ENCODE data around the gene SEC16A. TPM values are rescaled to one million over a fixed set of nuclear protein-coding genes. Genes with fewer than 3 reads are reported as not detected.

SEC16A gene
- polyA plus RNA-seq, 4 donors: 50.7 to 72.4 (median 60.7) TPM

DNA sequence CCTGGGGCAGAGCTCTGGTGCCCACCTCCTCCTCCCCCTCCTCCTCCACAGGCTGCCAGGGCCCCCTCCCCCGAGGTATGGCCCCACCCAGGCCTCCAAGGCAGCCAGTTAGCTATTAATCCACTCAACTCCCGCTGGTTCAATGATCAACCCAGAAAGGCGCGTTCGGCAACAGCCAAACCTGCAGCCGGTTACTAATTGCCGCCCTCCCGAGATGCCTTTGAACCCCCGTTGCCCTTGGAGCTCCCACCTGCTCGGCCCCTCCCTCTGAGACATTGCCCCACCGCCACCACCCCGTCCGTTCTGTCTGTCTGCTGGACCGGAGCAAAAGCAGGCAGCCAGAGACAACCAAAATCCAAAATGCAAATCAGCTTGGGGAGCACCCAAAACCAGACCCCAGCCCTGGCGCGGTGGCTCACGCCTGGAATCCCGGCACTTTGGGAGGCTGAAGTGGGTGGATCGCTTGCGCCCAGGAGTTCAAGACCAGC is 37.3 kb upstream of the SEC16A start:
- DNase-seq (ENCODE audit: low read depth in 4 of 4, low spot score in 3 of 4): peak in 3 of 4 donors; percentile 65 to 76 (median 67)

DNA sequence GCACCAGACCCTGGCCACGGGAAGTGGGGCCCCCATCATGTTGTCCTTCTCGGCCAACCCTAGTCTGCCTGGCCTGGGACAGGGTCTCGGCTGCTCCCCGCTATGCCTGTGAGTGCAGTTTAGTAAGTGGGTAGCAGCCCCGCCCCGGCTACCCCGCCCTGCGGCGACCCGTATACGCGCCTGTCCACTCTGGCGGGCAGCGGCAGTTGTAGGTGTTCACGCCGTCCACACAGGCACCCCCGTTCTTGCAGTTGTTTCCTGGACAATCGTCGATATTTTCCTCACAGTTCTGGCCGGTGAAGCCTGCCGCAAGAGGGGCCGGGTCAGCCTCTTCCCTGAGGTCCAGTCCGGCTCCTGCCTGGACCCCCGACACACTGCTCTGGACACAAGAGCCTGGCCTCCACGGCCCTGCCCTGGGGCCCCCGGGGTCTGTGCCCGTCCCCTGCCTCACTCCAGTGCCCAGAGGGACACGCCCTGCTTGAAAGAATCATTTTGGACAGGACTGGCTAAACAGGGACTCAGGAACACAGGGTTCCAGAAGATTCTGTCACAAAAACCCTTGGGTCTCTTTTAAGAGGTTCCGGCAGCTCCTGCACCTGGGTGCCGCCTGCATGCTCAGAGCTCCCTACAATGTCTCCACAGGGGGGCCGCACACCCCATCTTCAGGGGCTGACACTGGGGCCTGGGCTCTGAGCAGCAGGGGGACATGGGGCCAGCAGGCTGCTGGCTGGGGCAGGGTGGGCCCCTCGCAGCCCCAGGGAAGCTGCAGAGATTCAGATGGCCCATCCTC is 36.6 kb upstream of the SEC16A start:
- no peak for DNase-seq (ENCODE audit: low read depth in 4 of 4, low spot score in 3 of 4)

DNA sequence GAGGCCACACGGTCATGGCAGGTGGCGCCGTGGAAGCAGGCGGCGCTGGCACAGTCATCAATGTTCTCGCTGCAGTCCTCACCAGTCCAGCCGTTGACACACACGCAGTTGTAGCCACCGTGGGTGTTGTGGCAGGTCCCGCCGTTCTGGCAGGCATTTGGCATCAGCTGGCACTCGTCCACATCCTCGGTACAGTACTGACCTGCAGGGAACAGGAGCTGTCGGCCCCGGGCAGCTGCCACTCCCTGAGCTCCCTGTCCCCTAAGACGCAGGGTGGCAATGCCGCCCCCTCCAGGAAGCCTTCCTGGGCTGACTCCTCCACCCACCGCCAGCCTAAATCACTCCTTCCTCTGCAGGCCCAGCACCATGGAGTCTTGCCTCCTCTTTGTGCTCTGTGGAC is 35.8 kb upstream of the SEC16A start:
- DNase-seq (ENCODE audit: low read depth in 4 of 4, low spot score in 3 of 4): no peak

DNA sequence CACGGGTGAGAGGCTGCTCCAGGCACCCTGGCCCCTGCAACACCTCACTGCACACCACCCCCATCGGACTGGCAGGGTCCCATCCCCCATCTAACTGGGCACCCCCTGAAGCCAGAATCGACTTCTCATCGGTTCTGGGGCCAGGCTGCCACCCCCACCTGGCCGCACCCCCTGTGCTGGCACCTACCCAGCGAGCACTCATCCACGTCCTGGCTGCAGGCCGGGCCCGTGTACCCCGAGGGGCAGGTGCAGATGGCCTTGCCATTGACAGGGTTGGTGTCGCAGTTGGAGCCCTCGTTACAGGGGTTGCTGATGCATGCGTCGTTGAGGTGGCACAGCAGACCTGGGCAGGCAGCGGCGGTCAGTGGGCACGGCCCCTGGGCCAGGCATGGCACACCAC is 35.1 kb upstream of the SEC16A start:
- no peak for DNase-seq (ENCODE audit: low read depth in 4 of 4, low spot score in 3 of 4)

GRCh38 chr9:136517012-136517743 is 34.3 kb upstream of the SEC16A start:
- no peak for DNase-seq (ENCODE audit: low read depth in 4 of 4, low spot score in 3 of 4)

DNA sequence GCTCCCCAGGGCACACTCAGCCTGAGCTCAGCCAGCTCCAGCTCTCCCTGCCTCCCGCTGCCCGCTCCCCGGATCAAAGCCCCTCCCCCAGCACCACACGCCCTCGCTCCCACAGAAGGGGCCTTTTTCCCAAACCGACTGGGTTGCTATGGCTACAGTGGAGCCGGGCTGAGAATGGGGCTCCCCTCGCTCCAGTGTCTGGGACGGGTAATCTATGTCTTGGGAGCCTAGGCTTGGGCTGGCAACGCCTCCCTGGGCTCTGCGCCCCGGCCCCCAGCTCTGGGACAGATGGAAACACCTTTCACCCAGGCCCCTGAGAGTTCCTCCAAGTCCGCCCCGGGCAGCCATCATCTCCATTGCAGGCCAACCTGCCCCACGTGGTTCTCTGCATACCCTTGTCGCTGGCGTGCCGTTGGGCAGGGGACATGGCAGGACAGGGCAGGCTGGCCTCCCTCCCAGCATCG is 33.4 kb upstream of the SEC16A start:
- no peak for DNase-seq (ENCODE audit: low read depth in 4 of 4, low spot score in 3 of 4)

DNA sequence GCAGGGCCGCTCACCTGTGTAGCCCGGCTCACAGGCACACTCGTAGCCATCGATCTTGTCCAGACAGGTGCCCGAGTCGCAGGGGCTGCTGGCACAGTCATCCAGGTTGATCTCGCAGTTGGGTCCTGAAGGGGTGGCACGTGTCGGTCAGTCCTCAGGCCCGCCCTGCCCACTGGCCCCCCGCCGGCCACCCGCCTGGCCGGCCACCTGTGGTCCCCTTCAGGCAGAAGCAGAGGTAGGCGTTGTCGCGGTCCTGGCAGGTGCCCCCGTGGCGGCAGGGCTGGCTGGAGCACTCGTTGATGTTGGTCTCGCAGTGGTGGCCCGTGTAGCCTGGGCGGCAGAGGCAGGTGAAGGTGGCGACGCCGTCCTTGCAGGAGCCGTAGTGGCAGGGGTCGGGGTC is 32.4 kb upstream of the SEC16A start:
- no peak for DNase-seq (ENCODE audit: low read depth in 4 of 4, low spot score in 3 of 4)

DNA sequence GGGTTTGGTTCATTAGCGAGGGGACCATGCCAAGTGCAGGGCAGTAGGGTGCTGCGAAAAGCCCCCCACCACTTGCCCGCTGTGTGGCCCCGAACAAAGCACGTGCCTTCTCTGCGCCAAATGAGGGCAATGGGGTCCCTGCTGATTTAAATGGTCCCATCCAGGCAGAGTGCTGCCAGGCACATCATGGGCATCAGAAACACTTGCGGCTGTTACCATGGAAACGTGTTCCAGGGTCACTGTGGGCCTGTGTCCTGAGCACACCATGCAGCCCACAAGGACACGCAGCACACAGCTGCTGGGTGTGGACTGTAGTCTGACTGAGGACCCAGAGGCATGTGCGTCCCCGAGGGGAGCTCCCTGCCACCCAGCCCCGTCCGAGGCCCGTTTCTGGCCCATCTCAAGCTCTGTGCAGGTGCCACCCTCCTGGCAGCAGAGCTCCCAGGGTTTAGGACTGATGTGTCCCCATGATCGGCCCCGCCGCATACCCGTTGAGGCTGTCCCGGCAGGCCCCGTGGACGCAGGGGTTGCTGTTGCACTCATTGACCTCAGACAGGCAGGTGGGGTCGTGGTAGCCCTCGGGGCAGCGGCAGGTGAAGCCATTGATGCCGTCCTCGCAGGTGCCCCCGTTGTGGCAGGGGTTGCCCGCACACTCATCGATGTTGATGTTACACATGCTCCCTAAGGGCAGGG is 31.3 kb upstream of the SEC16A start:
- DNase-seq (ENCODE audit: low read depth in 4 of 4, low spot score in 3 of 4): no peak

DNA sequence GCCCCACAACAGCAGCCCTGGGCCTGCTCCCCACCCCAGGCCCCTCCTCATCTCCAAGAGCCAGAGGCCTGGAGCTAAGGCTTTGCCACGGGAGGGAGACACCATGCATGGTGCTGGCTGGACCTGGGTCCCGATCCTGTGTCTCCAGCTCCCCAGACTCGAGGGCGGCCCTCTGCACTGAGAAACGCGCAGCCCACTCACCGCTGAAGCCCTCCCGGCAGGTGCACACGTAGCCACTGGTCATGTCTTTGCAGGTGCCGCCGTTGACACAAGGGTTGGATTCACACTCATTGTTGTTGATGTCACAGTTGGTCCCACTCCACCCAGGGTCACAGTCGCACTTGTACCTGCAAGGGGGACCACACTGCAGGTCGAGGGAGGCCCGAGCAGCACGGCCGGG is 30.4 kb upstream of the SEC16A start:
- DNase-seq (ENCODE audit: low read depth in 4 of 4, low spot score in 3 of 4): no peak

DNA sequence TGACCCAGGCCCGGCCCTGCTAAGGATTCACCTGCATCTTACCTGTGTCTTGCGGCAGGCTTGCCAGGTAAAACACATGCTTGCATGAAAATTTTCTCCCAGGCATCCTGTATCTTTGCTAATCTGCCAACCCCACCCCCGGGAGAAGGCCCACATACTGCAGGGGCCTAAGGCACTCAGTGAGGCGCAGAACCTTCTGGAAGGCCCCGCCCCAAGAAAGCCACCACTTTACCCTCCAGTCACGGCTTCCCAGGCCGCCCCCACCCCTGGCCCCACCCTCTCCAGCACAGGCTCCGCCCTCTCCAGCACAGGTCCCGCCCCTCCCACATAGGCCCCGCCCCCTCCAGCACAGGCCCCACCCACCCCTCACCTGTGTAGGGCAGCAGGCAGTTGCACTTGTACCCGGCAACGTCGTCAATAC is 29.8 kb upstream of the SEC16A start:
- DNase-seq (ENCODE audit: low read depth in 4 of 4, low spot score in 3 of 4): no peak

GRCh38 chr9:136511670-136512592 is 29.1 kb upstream of the SEC16A start:
- no peak for DNase-seq (ENCODE audit: low read depth in 4 of 4, low spot score in 3 of 4)

GRCh38 chr9:136511144-136511669 is 28.4 kb upstream of the SEC16A start:
- DNase-seq (ENCODE audit: low read depth in 4 of 4, low spot score in 3 of 4): no peak

GRCh38 chr9:136510561-136510960 is 27.7 kb upstream of the SEC16A start:
- DNase-seq (ENCODE audit: low read depth in 4 of 4, low spot score in 3 of 4): no peak

- DNase-seq (ENCODE audit: low read depth in 4 of 4, low spot score in 3 of 4): no peak
Observed at GRCh38 chr9:136509549-136509948, 26.7 kb upstream of the SEC16A start.

DNA sequence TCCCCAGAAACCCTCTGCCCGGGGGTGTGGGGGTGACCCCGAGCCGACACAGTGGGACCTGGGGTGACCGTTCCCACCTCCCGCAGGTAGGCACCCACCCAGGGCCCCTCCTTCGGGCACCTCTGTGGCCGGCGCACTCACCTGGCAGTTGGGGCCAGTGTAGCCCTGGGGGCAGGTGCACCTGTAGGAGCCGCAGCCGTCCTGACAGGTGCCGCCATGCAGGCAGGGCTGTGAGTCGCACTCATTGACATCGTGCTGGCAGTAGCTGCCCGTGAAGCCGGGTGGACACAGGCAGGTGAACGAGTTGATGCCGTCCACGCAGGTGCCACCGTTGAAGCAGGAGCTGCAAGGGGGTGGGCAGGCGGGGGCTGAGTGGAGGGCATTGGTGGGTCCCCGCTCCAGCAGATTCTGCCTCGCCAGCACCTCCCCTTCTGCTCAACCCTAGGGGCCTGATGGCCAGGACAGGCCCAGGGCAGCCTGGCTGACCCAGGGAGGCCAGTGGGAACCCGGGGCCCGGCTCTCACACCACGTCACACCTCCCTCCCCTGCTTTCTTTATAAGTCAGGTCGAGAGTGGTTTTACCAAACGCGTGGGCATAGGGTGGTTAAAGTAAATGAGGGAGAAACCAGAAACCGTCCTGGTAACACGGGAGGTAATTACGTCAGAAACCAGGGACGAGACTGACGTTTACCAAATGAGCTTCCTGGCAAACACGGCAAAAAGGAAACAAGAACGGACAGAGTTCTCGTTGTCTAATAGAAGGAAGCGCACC is 26.1 kb upstream of the SEC16A start:
- no peak for DNase-seq (ENCODE audit: low read depth in 4 of 4, low spot score in 3 of 4)

DNA sequence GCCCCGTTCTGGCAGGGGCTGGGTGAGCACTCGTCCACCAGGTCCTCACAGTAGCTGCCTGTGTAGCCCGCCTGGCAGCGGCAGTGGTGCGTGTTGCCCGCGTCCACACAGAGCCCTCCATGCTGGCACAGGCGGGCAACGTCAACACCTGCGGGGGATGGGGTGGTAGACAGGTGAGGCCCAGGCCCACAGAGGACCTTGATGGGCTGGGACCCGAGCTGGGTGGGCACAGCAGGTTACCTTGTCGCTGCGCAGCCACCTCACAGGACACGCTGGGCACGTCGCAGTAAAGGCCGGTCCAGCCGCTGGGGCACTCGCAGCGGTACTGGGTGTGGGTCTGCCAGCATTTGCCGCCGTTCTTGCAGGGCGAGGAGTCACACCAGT is 25.1 kb upstream of the SEC16A start:
- no peak for DNase-seq (ENCODE audit: low read depth in 4 of 4, low spot score in 3 of 4)

DNA sequence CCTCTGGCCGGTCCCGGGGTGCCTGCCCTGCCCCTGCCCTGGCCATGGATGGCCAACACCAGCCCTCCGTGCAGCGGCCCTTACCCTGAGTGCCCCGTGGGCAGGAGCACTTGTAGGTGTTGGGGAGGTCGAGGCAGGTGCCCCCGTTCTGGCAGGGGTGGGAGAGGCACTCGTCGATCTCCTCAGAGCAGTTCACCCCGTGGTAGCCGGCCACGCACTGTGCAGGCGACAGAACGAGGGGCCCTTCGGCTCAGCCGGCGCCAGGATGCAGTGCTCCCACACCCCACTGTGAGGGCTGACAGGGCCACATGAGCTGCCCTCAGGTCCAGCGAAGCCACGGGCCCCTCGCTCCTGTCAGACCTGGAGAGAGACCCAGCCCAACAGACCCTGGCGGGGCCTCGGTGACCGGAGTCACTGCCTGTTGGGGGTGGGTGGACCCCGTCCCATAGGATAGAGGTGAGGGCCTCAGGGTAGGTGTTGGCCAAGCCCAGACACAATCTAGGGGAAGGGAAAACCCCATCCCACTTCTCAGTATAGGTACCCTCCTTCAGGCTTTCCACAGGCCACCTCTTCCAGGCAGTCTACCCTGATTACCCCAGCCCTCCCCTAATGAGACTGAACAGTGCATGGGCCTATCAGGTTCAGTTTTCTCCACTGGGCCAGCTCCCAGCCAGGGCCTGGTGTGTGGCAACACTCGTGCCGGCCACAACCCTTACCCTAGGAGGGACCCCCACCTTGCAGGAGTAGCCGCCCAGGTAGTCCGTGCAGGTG is 24.6 kb upstream of the SEC16A start:
- DNase-seq (ENCODE audit: low read depth in 4 of 4, low spot score in 3 of 4): no peak

- no peak for DNase-seq (ENCODE audit: low read depth in 4 of 4, low spot score in 3 of 4)
Observed at GRCh38 chr9:136506425-136506824, 23.6 kb upstream of the SEC16A start.
